Ishikawa (cell line): ENCODE measurements around the gene CTNNA1.

ENCODE experiments used
- CEBPB ChIP-seq: IDR thresholded peaks from 2 replicates; pipeline ENCODE4 v1.6.1; 2012
- CREB1 ChIP-seq: IDR thresholded peaks from 2 replicates; pipeline ENCODE4 v1.6.1; 2012; ENCODE audit warnings: low read depth
- EGR1 ChIP-seq: IDR thresholded peaks from 2 replicates; pipeline ENCODE4 v1.6.1; 2012
- EP300 ChIP-seq: IDR thresholded peaks from 2 replicates; pipeline ENCODE4 v1.6.1; 2012; ENCODE audit warnings: borderline replicate concordance
- FOXM1 ChIP-seq: IDR thresholded peaks from 2 replicates; pipeline ENCODE4 v1.6.1; 2012; ENCODE audit warnings: low read depth, borderline replicate concordance
- NFIC ChIP-seq: IDR thresholded peaks from 2 replicates; pipeline ENCODE4 v1.6.1; 2012
- RAD21 ChIP-seq: IDR thresholded peaks from 2 replicates; pipeline ENCODE4 v1.6.1; 2012; ENCODE audit warnings: low read depth
- TAF1 ChIP-seq: IDR thresholded peaks from 2 replicates; pipeline ENCODE4 v1.6.1; 2012; ENCODE audit warnings: low read depth, mild to moderate bottlenecking
- TCF12 ChIP-seq: IDR thresholded peaks from 2 replicates; pipeline ENCODE4 v1.6.1; 2012; ENCODE audit warnings: low read depth
- TEAD4 ChIP-seq: IDR thresholded peaks from 2 replicates; pipeline ENCODE4 v1.6.1; 2012
- YY1 ChIP-seq: IDR thresholded peaks from 2 replicates; pipeline ENCODE4 v1.6.1; 2012; ENCODE audit warnings: low read depth
- ZBTB7A ChIP-seq: IDR thresholded peaks from 2 replicates; pipeline ENCODE4 v1.6.1; 2012; ENCODE audit warnings: low read depth
- TF ChIP-seq, protein P1 (sequence below): IDR thresholded peaks from 2 replicates; pipeline ENCODE4 v1.6.1; 2012
- TF ChIP-seq, protein P2 (sequence below): IDR thresholded peaks from 2 replicates; pipeline ENCODE4 v1.6.1; 2012; ENCODE audit warnings: low read depth, mild to moderate bottlenecking
- TF ChIP-seq, protein P3 (sequence below): IDR thresholded peaks from 2 replicates; pipeline ENCODE4 v1.6.1; 2012

CTNNA1 gene

DNA sequence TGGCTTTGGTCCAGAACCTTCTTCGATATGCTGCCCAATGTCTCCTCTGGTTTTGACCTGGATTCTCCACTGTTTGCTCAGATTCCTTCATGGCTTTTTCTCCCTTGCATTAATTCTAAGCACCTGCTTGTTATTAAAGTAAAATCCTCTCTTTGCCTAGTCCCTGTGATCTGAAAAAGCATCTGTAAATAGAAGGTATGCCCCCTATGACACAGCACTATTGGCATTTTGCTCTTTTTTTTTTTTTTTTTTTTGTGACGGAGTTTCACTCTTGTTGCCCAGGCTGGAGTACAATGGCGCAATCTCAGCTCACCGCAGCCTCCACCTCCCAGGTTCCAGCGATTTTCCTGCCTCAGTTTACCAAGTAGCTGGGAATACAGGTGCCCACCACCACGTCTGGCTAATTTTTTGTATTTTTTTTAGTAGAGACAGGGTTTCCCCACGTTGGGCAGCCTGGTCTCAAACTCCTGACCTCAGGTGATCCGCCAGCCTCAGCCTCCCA is 37.2 kb upstream of the CTNNA1 start:
- TF ChIP-seq NFIC (peak; percentile 27; the same call in 1 of the 2 replicates), CEBPB (peak; percentile 76)

DNA sequence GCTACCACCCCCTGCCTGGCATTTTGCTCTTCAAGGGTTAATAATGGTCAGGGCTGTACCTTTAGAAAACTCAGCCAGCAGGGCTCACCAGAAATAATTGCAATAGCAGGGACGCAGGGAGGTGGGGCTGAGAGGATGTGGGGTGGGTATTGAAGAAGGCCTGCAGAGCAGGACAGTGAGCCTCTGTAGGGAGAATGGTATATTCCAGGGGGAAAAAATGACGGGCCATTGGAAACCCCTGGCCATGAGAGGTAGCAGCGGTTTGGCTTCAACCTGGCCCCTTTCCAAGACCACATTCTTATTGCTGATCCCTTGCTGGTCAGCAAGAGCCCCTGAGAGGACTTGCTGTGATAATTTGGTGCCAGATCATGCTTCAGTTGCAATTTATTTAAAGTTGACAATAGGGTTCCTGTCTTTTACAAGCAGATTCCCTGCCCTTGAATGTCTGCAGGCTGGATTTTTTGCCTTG is 36.7 kb upstream of the CTNNA1 start:
- TF ChIP-seq FOXM1 (peak; percentile 76), CREB1 (no peak), TCF12 (peak; percentile 97), EP300 (peak; percentile 90), ZBTB7A (peak; percentile 59), NFIC (peak; percentile 98), YY1 (peak; percentile 48; the same call in 1 of the 2 replicates), CEBPB (0 out of 2 replicates have a peak, but pooled peaks have one; percentile 23), TEAD4 (peak; percentile 83), TAF1 (no peak), EGR1 (no peak), RAD21 (no peak)
- TF ChIP-seq, protein P1, sequence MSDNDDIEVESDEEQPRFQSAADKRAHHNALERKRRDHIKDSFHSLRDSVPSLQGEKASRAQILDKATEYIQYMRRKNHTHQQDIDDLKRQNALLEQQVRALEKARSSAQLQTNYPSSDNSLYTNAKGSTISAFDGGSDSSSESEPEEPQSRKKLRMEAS, result peak; percentile 52; the same call in 1 of the 2 replicates
- TF ChIP-seq, protein P2, sequence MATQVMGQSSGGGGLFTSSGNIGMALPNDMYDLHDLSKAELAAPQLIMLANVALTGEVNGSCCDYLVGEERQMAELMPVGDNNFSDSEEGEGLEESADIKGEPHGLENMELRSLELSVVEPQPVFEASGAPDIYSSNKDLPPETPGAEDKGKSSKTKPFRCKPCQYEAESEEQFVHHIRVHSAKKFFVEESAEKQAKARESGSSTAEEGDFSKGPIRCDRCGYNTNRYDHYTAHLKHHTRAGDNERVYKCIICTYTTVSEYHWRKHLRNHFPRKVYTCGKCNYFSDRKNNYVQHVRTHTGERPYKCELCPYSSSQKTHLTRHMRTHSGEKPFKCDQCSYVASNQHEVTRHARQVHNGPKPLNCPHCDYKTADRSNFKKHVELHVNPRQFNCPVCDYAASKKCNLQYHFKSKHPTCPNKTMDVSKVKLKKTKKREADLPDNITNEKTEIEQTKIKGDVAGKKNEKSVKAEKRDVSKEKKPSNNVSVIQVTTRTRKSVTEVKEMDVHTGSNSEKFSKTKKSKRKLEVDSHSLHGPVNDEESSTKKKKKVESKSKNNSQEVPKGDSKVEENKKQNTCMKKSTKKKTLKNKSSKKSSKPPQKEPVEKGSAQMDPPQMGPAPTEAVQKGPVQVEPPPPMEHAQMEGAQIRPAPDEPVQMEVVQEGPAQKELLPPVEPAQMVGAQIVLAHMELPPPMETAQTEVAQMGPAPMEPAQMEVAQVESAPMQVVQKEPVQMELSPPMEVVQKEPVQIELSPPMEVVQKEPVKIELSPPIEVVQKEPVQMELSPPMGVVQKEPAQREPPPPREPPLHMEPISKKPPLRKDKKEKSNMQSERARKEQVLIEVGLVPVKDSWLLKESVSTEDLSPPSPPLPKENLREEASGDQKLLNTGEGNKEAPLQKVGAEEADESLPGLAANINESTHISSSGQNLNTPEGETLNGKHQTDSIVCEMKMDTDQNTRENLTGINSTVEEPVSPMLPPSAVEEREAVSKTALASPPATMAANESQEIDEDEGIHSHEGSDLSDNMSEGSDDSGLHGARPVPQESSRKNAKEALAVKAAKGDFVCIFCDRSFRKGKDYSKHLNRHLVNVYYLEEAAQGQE, result no peak
- TF ChIP-seq, protein P3, sequence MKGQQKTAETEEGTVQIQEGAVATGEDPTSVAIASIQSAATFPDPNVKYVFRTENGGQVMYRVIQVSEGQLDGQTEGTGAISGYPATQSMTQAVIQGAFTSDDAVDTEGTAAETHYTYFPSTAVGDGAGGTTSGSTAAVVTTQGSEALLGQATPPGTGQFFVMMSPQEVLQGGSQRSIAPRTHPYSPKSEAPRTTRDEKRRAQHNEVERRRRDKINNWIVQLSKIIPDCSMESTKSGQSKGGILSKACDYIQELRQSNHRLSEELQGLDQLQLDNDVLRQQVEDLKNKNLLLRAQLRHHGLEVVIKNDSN, result no peak

DNA sequence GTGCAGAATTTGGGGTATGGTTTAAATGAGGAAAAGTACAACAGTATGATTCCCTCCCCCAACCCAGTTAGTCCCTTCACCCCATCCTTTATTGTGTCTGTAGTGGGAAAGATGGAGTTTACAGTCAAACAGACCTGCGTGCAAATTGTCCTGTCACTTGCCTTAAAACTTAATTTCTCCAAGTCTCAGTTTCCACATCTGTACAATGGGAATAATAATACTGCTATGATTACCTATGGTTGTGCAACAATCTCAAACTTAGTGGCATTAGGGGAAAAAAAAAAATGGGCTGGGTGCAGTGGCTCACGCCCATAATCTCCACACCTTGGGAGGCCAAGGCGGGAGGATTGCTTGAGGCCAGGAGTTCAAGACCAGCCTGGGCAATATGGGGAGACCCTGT is 35.8 kb upstream of the CTNNA1 start:
- no peak for TF ChIP-seq EGR1
- no peak for TF ChIP-seq TEAD4
- TF ChIP-seq, protein P3, result no peak

DNA sequence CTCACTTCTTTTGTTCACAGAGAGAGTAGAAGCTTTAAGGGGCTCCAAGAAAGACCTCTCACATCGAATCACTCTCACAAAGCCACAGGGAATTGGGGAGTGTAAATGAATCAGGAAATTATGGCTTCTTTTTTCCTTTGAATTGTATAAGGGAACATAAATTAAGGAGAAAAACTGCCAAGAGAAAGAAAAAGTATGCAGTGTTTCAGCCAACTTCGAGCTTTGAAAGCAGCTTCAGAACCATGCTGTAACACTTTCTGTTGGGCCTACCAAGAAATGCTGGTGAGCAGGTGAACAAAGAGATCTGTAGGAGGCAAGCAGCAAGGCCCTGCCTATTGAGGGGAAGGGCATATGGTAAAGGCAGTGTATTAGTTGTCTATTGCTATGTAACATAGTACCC is 33.4 kb upstream of the CTNNA1 start:
- no peak for TF ChIP-seq RAD21
- TF ChIP-seq EGR1, result no peak
- TF ChIP-seq, protein P3, result no peak
- TF ChIP-seq FOXM1, result no peak
- TF ChIP-seq, protein P2, result no peak
- no peak for TF ChIP-seq TAF1
- TF ChIP-seq CEBPB, result no peak
- no peak for TF ChIP-seq ZBTB7A
- no peak for TF ChIP-seq YY1
- no peak for TF ChIP-seq CREB1
- TF ChIP-seq EP300, result no peak

DNA sequence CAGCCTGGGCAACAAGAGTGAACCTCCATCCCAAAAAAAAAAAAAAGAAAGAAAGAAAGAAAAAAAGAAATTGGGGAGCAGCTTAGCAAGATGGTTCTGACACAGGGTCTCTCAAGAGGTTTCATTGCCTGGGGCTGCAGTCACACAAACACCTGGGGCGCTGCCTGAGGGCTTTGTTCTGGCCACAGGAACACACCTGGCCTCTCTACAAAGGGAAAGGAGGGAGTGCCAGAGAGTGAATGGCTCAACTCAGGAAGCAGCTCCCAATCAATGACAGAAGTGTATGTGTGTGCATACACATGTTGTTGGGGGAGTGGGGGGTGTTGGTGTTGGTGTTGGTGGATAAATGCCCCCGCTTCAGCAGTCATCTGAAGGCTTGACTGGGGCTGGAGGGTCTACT is 32.4 kb upstream of the CTNNA1 start:
- no peak for TF ChIP-seq YY1
- no peak for TF ChIP-seq CEBPB
- no peak for TF ChIP-seq TAF1
- TF ChIP-seq CREB1, result no peak
- TF ChIP-seq FOXM1, result no peak
- no peak for TF ChIP-seq ZBTB7A
- TF ChIP-seq, protein P3, result no peak
- no peak for TF ChIP-seq TCF12

DNA sequence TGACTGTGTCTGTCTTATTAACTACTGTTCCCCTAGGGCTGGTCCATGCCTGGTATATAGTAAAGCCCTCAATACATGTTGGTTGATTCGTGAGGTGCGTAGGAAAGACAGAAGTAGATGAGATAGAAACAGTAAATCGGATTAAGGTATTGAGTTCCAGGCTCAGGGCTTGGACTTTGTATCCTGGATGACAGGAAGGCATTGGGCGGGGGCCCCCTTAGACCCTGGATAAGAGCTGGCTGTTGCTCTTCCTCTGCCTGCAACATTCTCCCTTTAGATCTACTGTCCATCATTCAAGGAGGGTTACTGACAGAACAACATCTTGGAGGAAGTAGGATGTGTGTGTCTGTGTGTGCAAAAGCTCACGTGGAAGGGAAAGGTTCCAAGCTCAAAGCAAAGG is 31.2 kb upstream of the CTNNA1 start:
- no peak for TF ChIP-seq EP300
- TF ChIP-seq YY1, result no peak
- TF ChIP-seq, protein P3, result no peak
- no peak for TF ChIP-seq CEBPB
- no peak for TF ChIP-seq TCF12
- TF ChIP-seq FOXM1, result no peak
- TF ChIP-seq TAF1, result no peak
- TF ChIP-seq, protein P1, result no peak
- no peak for TF ChIP-seq NFIC
- TF ChIP-seq CREB1, result no peak
- TF ChIP-seq RAD21, result no peak
- TF ChIP-seq ZBTB7A, result no peak
- TF ChIP-seq EGR1, result no peak
- TF ChIP-seq TEAD4, result no peak
- TF ChIP-seq, protein P2, result no peak
